SK-N-SH treated with all-trans-retinoic acid at 6 μM for 48 hours (cell line): ENCODE measurements around the gene PTGES.
"Not testable (repeated sequence)": the region's sequence is repeated elsewhere in the genome, so short reads cannot be mapped to it uniquely, and the experiment has no call there.

Experiments used
- ATAC-seq: fragments of 200-7000 bp; cut with Tn5 transposase; 3 replicates; pipeline ENCODE4 v1.9.1; 2020; ENCODE audit warnings: mild to moderate bottlenecking, moderate library complexity
- ARNTL ChIP-seq: fragments of 450-650 bp; formaldehyde crosslinking; IDR thresholded peaks from 2 replicates; pipeline ENCODE4 v1.5.0; 2020; ENCODE audit warnings: low read depth, mild to moderate bottlenecking, moderate library complexity, borderline replicate concordance
- BACH2 ChIP-seq: fragments of 250-450 bp; sonication (Bioruptor Pico); IDR thresholded peaks from 2 replicates; pipeline ENCODE4 v1.9.0; 2021; ENCODE audit warnings: mild to moderate bottlenecking, borderline replicate concordance
- CREB5 ChIP-seq: fragments of 250-450 bp; sonication (Bioruptor Pico); IDR thresholded peaks from 2 replicates; pipeline ENCODE4 v1.5.1; 2020; ENCODE audit warnings: low read depth, mild to moderate bottlenecking, moderate library complexity
- CSDC2 ChIP-seq: fragments of 250-450 bp; sonication (Bioruptor Pico); IDR thresholded peaks from 2 replicates; pipeline ENCODE4 v1.5.0; 2020; ENCODE audit warnings: mild to moderate bottlenecking, moderate library complexity
- CSRNP3 ChIP-seq: fragments of 250-450 bp; sonication (Bioruptor Pico); IDR thresholded peaks from 2 replicates; pipeline ENCODE4 v1.5.1; 2021; ENCODE audit warnings: mild to moderate bottlenecking, moderate library complexity
- ESRRG ChIP-seq: fragments of 250-450 bp; sonication (Bioruptor Pico); IDR thresholded peaks from 2 replicates; pipeline ENCODE4 v1.6.1; 2021; ENCODE audit warnings: mild to moderate bottlenecking
- GLIS3 ChIP-seq: fragments of 250-450 bp; sonication (Bioruptor Pico); IDR thresholded peaks from 2 replicates; pipeline ENCODE4 v1.5.0; 2020; ENCODE audit warnings: mild to moderate bottlenecking, moderate library complexity
- ISL1 ChIP-seq: fragments of 250-450 bp; sonication (Bioruptor Pico); IDR thresholded peaks from 2 replicates; pipeline ENCODE4 v2.1.2; 2022; ENCODE audit warnings: mild to moderate bottlenecking, moderate library complexity
- PATZ1 ChIP-seq: fragments of 250-450 bp; sonication (Bioruptor Pico); IDR thresholded peaks from 2 replicates; pipeline ENCODE4 v1.8.0; 2020; ENCODE audit warnings: mild to moderate bottlenecking, moderate library complexity, borderline replicate concordance
- POU6F1 ChIP-seq: fragments of 250-450 bp; sonication (Bioruptor Pico); IDR thresholded peaks from 2 replicates; pipeline ENCODE4 v1.8.0; 2021; ENCODE audit warnings: low read depth, mild to moderate bottlenecking, moderate library complexity, borderline replicate concordance
- PPARA ChIP-seq: fragments of 250-450 bp; sonication (Bioruptor Pico); IDR thresholded peaks from 2 replicates; pipeline ENCODE4 v1.5.0; 2020; ENCODE audit warnings: mild to moderate bottlenecking, borderline replicate concordance
- RARB ChIP-seq: fragments of 250-450 bp; sonication (Bioruptor Pico); IDR thresholded peaks from 2 replicates; pipeline ENCODE4 v1.8.0; 2021; ENCODE audit warnings: mild to moderate bottlenecking, moderate library complexity
- SNAI2 ChIP-seq: fragments of 250-450 bp; sonication (Bioruptor Pico); IDR thresholded peaks from 2 replicates; pipeline ENCODE4 v1.5.0; 2020; ENCODE audit warnings: mild to moderate bottlenecking, moderate library complexity
- TCF4 ChIP-seq: fragments of 250-450 bp; sonication (Bioruptor Pico); IDR thresholded peaks from 2 replicates; pipeline ENCODE4 v1.8.0; 2021; ENCODE audit warnings: mild to moderate bottlenecking, moderate library complexity, borderline replicate concordance
- ZC3H10 ChIP-seq: fragments of 250-450 bp; sonication (Bioruptor Pico); IDR thresholded peaks from 2 replicates; pipeline ENCODE4 v1.5.1; 2021; ENCODE audit warnings: mild to moderate bottlenecking, moderate library complexity
- ZFP3 ChIP-seq: fragments of 250-450 bp; sonication (Bioruptor Pico); IDR thresholded peaks from 2 replicates; pipeline ENCODE4 v1.5.0; 2020; ENCODE audit warnings: mild to moderate bottlenecking, moderate library complexity
- ZNF565 ChIP-seq: fragments of 450-650 bp; formaldehyde crosslinking; conservative IDR thresholded peaks from 2 replicates; pipeline ENCODE4 v1.5.0; 2020; ENCODE audit warnings: low read depth, mild to moderate bottlenecking, moderate library complexity
- ZNF70 ChIP-seq: fragments of 450-650 bp; formaldehyde crosslinking; IDR thresholded peaks from 2 replicates; pipeline ENCODE4 v1.5.0; 2020; ENCODE audit warnings: mild to moderate bottlenecking, moderate library complexity
- ZNF8 ChIP-seq: fragments of 450-650 bp; formaldehyde crosslinking; IDR thresholded peaks from 2 replicates; pipeline ENCODE4 v1.5.0; 2020; ENCODE audit warnings: mild to moderate bottlenecking, moderate library complexity

The PTGES gene

GRCh38 chr9:129762985-129763926, 10.4 kb upstream of the PTGES start:
- ATAC-seq: no peak
- no peak for TF ChIP-seq ZNF70
- TF ChIP-seq CSDC2 (CRISPR knock-in tag): no peak
- no peak for TF ChIP-seq ZNF565 (CRISPR knock-in tag)
- TF ChIP-seq ZNF8: no peak
- no peak for TF ChIP-seq ZC3H10
- no peak for TF ChIP-seq PATZ1 (CRISPR knock-in tag)
- TF ChIP-seq GLIS3: no peak
- no peak for TF ChIP-seq TCF4
- no peak for TF ChIP-seq SNAI2 (CRISPR knock-in tag)
- TF ChIP-seq CREB5 (CRISPR knock-in tag): no peak
- no peak for TF ChIP-seq PPARA

- ATAC-seq: peak; percentile 45; the same call in 2 of the 3 replicates
These were observed 9.6 kb upstream of the PTGES start for GRCh38 chr9:129762370-129762984.

- TF ChIP-seq ISL1 (CRISPR knock-in tag) (no peak), ESRRG (CRISPR knock-in tag) (no peak), CREB5 (CRISPR knock-in tag) (no peak), ZNF70 (no peak), PATZ1 (CRISPR knock-in tag) (no peak), ZFP3 (CRISPR knock-in tag) (no peak), PPARA (no peak), POU6F1 (no peak)
- ATAC-seq: peak; percentile 56
These were observed 9.1 kb upstream of the PTGES start for GRCh38 chr9:129761901-129762369.

- ATAC-seq: peak; percentile 49
- TF ChIP-seq CSRNP3 (CRISPR knock-in tag) (no peak), POU6F1 (no peak), ESRRG (CRISPR knock-in tag) (no peak), ZC3H10 (no peak), ARNTL (no peak), ZNF8 (no peak), RARB (CRISPR knock-in tag) (no peak), BACH2 (CRISPR knock-in tag) (no peak), CREB5 (CRISPR knock-in tag) (no peak), ZFP3 (CRISPR knock-in tag) (no peak)
These were observed 8.6 kb upstream of the PTGES start for GRCh38 chr9:129761293-129761900.

- ATAC-seq: not testable (repeated sequence)
These were observed 7.9 kb upstream of the PTGES start for GRCh38 chr9:129760784-129761183.
